ENCODE measurements around the gene NUDT3. TPM values are rescaled to one million over a fixed set of nuclear protein-coding genes. Genes with fewer than 3 reads are reported as not detected.

Gene NUDT3
- total RNA-seq, 4 donors from 2014 or later, result 32.2 to 66.3 (median 46.9) TPM

- 61 to 88% methylated on average over 6 to 7 of the region's 7 CpGs for WGBS, 2 donors (ENCODE audit: low coverage in 1 of 2)
- Histone ChIP-seq H3K9me3 (no peaks in the 10 kb centered on the region), H3K27me3 (no peaks in the 10 kb centered on the region), H3K4me1 (peaks cover 0 to 17% (median 0%) of the 10 kb centered on the region in 3 donors), H3K36me3 (no peaks in the 10 kb centered on the region), H3K4me3 (no peak overlapping the region), H3K27ac (no peak overlapping the region)
- no peak for ATAC-seq
- TF ChIP-seq POLR2A (IDR thresholded peaks at IDR 0.05) (no peak), EP300 (IDR thresholded peaks at IDR 0.05) (no peak), CTCF (IDR thresholded peaks at IDR 0.05) (no peak), POLR2AphosphoS5 (IDR thresholded peaks at IDR 0.05) (no peak)
These were observed 41.6 kb downstream of the NUDT3 start for GRCh38 chr6:34350934-34351217.

- Histone ChIP-seq H3K36me3 (no peaks in the 10 kb centered on the region), H3K4me1 (peaks cover 0 to 17% (median 0%) of the 10 kb centered on the region in 3 donors), H3K27ac (no peak overlapping the region), H3K4me3 (no peak overlapping the region), H3K9me3 (no peaks in the 10 kb centered on the region), H3K27me3 (no peaks in the 10 kb centered on the region)
- TF ChIP-seq EP300 (IDR thresholded peaks at IDR 0.05) (no peak), POLR2A (IDR thresholded peaks at IDR 0.05) (no peak), POLR2AphosphoS5 (IDR thresholded peaks at IDR 0.05) (no peak), CTCF (IDR thresholded peaks at IDR 0.05) (no peak)
- ATAC-seq, result no peak
- WGBS, 2 donors (ENCODE audit: low coverage in 1 of 2), result 13 to 20% methylated on average over 1 of the region's 1 CpG
These were observed 42.1 kb downstream of the NUDT3 start for GRCh38 chr6:34350137-34350933.

GRCh38 chr6:34349211-34349610 is 43.3 kb downstream of the NUDT3 start:
- Histone ChIP-seq H3K36me3 (no peaks in the 10 kb centered on the region), H3K9me3 (no peaks in the 10 kb centered on the region), H3K4me3 (no peak overlapping the region), H3K27me3 (no peaks in the 10 kb centered on the region), H3K4me1 (peaks cover 0 to 17% (median 0%) of the 10 kb centered on the region in 3 donors), H3K27ac (no peak overlapping the region)
- no peak for ATAC-seq
- WGBS, 2 donors (ENCODE audit: low coverage in 1 of 2), result 92 to 93% methylated on average over 3 to 4 of the region's 4 CpGs
- TF ChIP-seq POLR2A (IDR thresholded peaks at IDR 0.05), result no peak

GRCh38 chr6:34347303-34347702 is 45.2 kb downstream of the NUDT3 start:
- H3K9me3 ChIP-seq, result no peaks in the 10 kb centered on the region
- WGBS, 2 donors (ENCODE audit: low coverage in 1 of 2), result 88 to 100% methylated on average over 1 of the region's 1 CpG
- H3K27ac ChIP-seq, result no peak overlapping the region
- H3K4me3 ChIP-seq, result no peak overlapping the region
- TF ChIP-seq POLR2A (IDR thresholded peaks at IDR 0.05), result no peak
- TF ChIP-seq POLR2AphosphoS5 (IDR thresholded peaks at IDR 0.05), result no peak
- no peak for TF ChIP-seq CTCF (IDR thresholded peaks at IDR 0.05)
- TF ChIP-seq EP300 (IDR thresholded peaks at IDR 0.05), result no peak
- H3K27me3 ChIP-seq, result no peaks in the 10 kb centered on the region
- peaks cover 0 to 21% (median 1%) of the 10 kb centered on the region in 3 donors for H3K4me1 ChIP-seq
- ATAC-seq, result no peak
- no peaks in the 10 kb centered on the region for H3K36me3 ChIP-seq

GRCh38 chr6:34346175-34347119 is 46.0 kb downstream of the NUDT3 start:
- Histone ChIP-seq H3K4me1 (peaks cover 2 to 24% (median 10%) of the 10 kb centered on the region in 3 donors), H3K27ac (no peak overlapping the region), H3K4me3 (no peak overlapping the region), H3K36me3 (no peaks in the 10 kb centered on the region), H3K9me3 (no peaks in the 10 kb centered on the region), H3K27me3 (no peaks in the 10 kb centered on the region)
- no peak for TF ChIP-seq CTCF (IDR thresholded peaks at IDR 0.05)
- no peak for TF ChIP-seq POLR2AphosphoS5 (IDR thresholded peaks at IDR 0.05)
- no peak for TF ChIP-seq POLR2A (IDR thresholded peaks at IDR 0.05)
- TF ChIP-seq EP300 (IDR thresholded peaks at IDR 0.05), result no peak
- no peak for ATAC-seq
- WGBS, 2 donors (ENCODE audit: low coverage in 1 of 2), result 81% methylated on average over 9 of the region's 9 CpGs

Measured in gastroesophageal sphincter (tissue), 4 donors.